H9 (cell line): ENCODE results near the gene TMEM115. TPM values are rescaled to one million over a fixed set of nuclear protein-coding genes. Genes with fewer than 3 reads are reported as not detected.

Experiments used
- DNase-seq: peaks from one replicate; pipeline ENCODE4 v3.0.0-alpha.2; 2017
- H2AFZ ChIP-seq: one replicate; pipeline ENCODE4 v1.6.1; 2013; ENCODE audit warnings: mild to moderate bottlenecking, low read length, control low read depth, moderate library complexity
- H2AK5ac ChIP-seq: 2 replicates; pipeline ENCODE4 v1.6.1; 2013; ENCODE audit warnings: low read length, control low read depth, mixed read lengths; ENCODE audit not compliant: insufficient read length
- H2BK120ac ChIP-seq: one replicate; pipeline ENCODE4 v1.6.1; 2013; ENCODE audit warnings: low read depth, mild to moderate bottlenecking, low read length, control low read depth, inconsistent platforms; ENCODE audit not compliant: poor library complexity, severe bottlenecking
- H2BK12ac ChIP-seq: 2 replicates; pipeline ENCODE4 v1.6.1; 2013; ENCODE audit warnings: low read length, control low read depth, mixed read lengths, low read depth; ENCODE audit not compliant: insufficient read length
- H2BK15ac ChIP-seq: 2 replicates; pipeline ENCODE4 v1.6.1; 2013; ENCODE audit warnings: low read depth, low read length, control low read depth
- H2BK20ac ChIP-seq: one replicate; pipeline ENCODE4 v1.6.1; 2013; ENCODE audit warnings: low read depth, mild to moderate bottlenecking, low read length, control low read depth, inconsistent platforms; ENCODE audit not compliant: poor library complexity, severe bottlenecking
- H2BK5ac ChIP-seq: 2 replicates; pipeline ENCODE4 v1.6.1; 2013; ENCODE audit warnings: low read length, control low read depth, mixed read lengths; ENCODE audit not compliant: insufficient read length
- H3K14ac ChIP-seq: 2 replicates; pipeline ENCODE4 v1.6.1; 2013; ENCODE audit warnings: low read length, control low read depth; ENCODE audit not compliant: insufficient read depth
- H3K18ac ChIP-seq: 2 replicates; pipeline ENCODE4 v1.6.1; 2013; ENCODE audit warnings: low read depth, mild to moderate bottlenecking, mixed read lengths, low read length, control low read depth; ENCODE audit not compliant: insufficient read length
- H3K23ac ChIP-seq: 2 replicates; pipeline ENCODE4 v1.6.1; 2013; ENCODE audit warnings: low read length, control low read depth, mixed read lengths, low read depth; ENCODE audit not compliant: insufficient read length
- H3K23me2 ChIP-seq: 2 replicates; pipeline ENCODE4 v1.6.1; 2013; ENCODE audit warnings: low read depth, mild to moderate bottlenecking, mixed read lengths, low read length, control low read depth; ENCODE audit not compliant: insufficient read length, poor library complexity, severe bottlenecking
- H3K27ac ChIP-seq: 2 replicates; pipeline ENCODE4 v1.5.1; 2013; ENCODE audit warnings: low read length, control low read depth, mixed read lengths, low read depth; ENCODE audit not compliant: insufficient read length
- H3K27me3 ChIP-seq: 2 replicates; pipeline ENCODE4 v1.6.1; 2013; ENCODE audit warnings: low read length, control low read depth, inconsistent platforms; ENCODE audit not compliant: insufficient read depth
- H3K4ac ChIP-seq: 2 replicates; pipeline ENCODE4 v1.6.1; 2013; ENCODE audit warnings: low read depth, mild to moderate bottlenecking, control low read depth, inconsistent platforms, low read length, moderate library complexity
- H3K4me1 ChIP-seq: 2 replicates; pipeline ENCODE4 v1.6.1; 2013; ENCODE audit warnings: low read length, control low read depth, inconsistent platforms; ENCODE audit not compliant: insufficient read depth
- H3K4me2 ChIP-seq: 2 replicates; pipeline ENCODE4 v1.6.1; 2013; ENCODE audit warnings: low read length, control low read depth, mixed read lengths; ENCODE audit not compliant: insufficient read length, insufficient read depth
- H3K56ac ChIP-seq: 2 replicates; pipeline ENCODE4 v1.6.1; 2013; ENCODE audit warnings: low read depth, mild to moderate bottlenecking, mixed read lengths, low read length, control low read depth; ENCODE audit not compliant: insufficient read length
- H3K79me1 ChIP-seq: 2 replicates; pipeline ENCODE4 v1.6.1; 2013; ENCODE audit warnings: low read depth, mild to moderate bottlenecking, moderate library complexity, low read length, control low read depth, inconsistent platforms; ENCODE audit not compliant: insufficient read depth, poor library complexity, severe bottlenecking
- H3K79me2 ChIP-seq: 2 replicates; pipeline ENCODE4 v1.6.1; 2013; ENCODE audit warnings: low read length, control low read depth, inconsistent platforms; ENCODE audit not compliant: insufficient read depth
- H3K9ac ChIP-seq: 2 replicates; pipeline ENCODE4 v1.6.1; 2013; ENCODE audit warnings: low read length, control low read depth, mixed read lengths; ENCODE audit not compliant: insufficient read length; ENCODE audit errors: extremely low read depth
- H3K9me3 ChIP-seq: one replicate; pipeline ENCODE4 v1.6.1; 2013; ENCODE audit warnings: low read depth, low read length, inconsistent platforms; ENCODE audit not compliant: control insufficient read depth
- H3T11ph ChIP-seq: one replicate; pipeline ENCODE4 v1.6.1; 2013; ENCODE audit warnings: mild to moderate bottlenecking, low read length, control low read depth, inconsistent platforms
- H4K20me1 ChIP-seq: one replicate; pipeline ENCODE4 v1.6.1; 2013; ENCODE audit not compliant: control insufficient read depth, insufficient read length, insufficient read depth
- H4K5ac ChIP-seq: 2 replicates; pipeline ENCODE4 v1.6.1; 2013; ENCODE audit warnings: low read depth, mild to moderate bottlenecking, mixed read lengths, low read length, control low read depth; ENCODE audit not compliant: insufficient read length
- H4K8ac ChIP-seq: replicated peaks from 2 replicates; pipeline ENCODE4 v1.6.1; 2013; ENCODE audit warnings: low read length, control low read depth, mixed read lengths, low read depth; ENCODE audit not compliant: insufficient read length
- H4K91ac ChIP-seq: 2 replicates; pipeline ENCODE4 v1.6.1; 2013; ENCODE audit warnings: low read depth, mild to moderate bottlenecking, moderate library complexity, mixed read lengths, low read length, control low read depth; ENCODE audit not compliant: insufficient read length
- H3K27ac Mint-ChIP-seq, 3 experiments: 2 replicates in 2 of 3; 3 replicates in 1 of 3; pipeline ENCODE4 v1.8.0; 2020 to 2021; ENCODE audit warnings: mixed read lengths in 3 of 3, mild to moderate bottlenecking in 1 of 3, moderate library complexity in 1 of 3
- H3K27me3 Mint-ChIP-seq: 2 replicates; pipeline ENCODE4 v1.8.0; 2021; ENCODE audit warnings: low read depth, mild to moderate bottlenecking, moderate library complexity, mixed read lengths
- H3K36me3 Mint-ChIP-seq, 3 experiments: 2 replicates in 2 of 3; 3 replicates in 1 of 3; pipeline ENCODE4 v1.8.0; 2020 to 2021; ENCODE audit warnings: low read depth in 3 of 3, mixed read lengths in 3 of 3; ENCODE audit not compliant: insufficient read depth in 1 of 3
- H3K4me1 Mint-ChIP-seq, 2 experiments: 2 replicates each; pipeline ENCODE4 v1.8.0; 2020; ENCODE audit warnings: mixed read lengths in 2 of 2
- H3K4me3 Mint-ChIP-seq, 2 experiments: 2 replicates in 1 of 2; 3 replicates in 1 of 2; pipeline ENCODE4 v1.8.0; 2020 to 2021; ENCODE audit warnings: mild to moderate bottlenecking in 2 of 2, mixed read lengths in 2 of 2, moderate library complexity in 1 of 2
- H3K9me3 Mint-ChIP-seq, 2 experiments: 2 replicates in 1 of 2; 3 replicates in 1 of 2; pipeline ENCODE4 v1.8.0; 2020; ENCODE audit warnings: mild to moderate bottlenecking in 2 of 2, mixed read lengths in 2 of 2, moderate library complexity in 1 of 2
- whole genome bisulfite sequencing: extraction: QIAGEN DNeasy Blood & Tissue Kit; methylation state at CpG from one replicate; pipeline ENCODE4 v1.1.7; 2013; ENCODE audit warnings: missing lambda C conversion rate, low lambda C conversion rate, mixed read lengths; ENCODE audit not compliant: insufficient read length; ENCODE audit errors: extremely low coverage; 5-methylcytosine and 5-hydroxymethylcytosine counted together
- total RNA-seq: library from RNA; stranded (reverse); gene quantifications from 2 replicates; pipeline ENCODE4 v1.2.1, GENCODE V29; 2021
- TF ChIP-seq, protein P1 (sequence below): fragments of 200-600 bp; sonication (generic); conservative IDR thresholded peaks from 3 replicates; pipeline ENCODE4 v1.8.0; 2021; ENCODE audit warnings: antibody characterized with exemption, mild to moderate bottlenecking

The TMEM115 gene
- total RNA-seq, 1 experiment from 2014 or later = 32.3 TPM

DNA sequence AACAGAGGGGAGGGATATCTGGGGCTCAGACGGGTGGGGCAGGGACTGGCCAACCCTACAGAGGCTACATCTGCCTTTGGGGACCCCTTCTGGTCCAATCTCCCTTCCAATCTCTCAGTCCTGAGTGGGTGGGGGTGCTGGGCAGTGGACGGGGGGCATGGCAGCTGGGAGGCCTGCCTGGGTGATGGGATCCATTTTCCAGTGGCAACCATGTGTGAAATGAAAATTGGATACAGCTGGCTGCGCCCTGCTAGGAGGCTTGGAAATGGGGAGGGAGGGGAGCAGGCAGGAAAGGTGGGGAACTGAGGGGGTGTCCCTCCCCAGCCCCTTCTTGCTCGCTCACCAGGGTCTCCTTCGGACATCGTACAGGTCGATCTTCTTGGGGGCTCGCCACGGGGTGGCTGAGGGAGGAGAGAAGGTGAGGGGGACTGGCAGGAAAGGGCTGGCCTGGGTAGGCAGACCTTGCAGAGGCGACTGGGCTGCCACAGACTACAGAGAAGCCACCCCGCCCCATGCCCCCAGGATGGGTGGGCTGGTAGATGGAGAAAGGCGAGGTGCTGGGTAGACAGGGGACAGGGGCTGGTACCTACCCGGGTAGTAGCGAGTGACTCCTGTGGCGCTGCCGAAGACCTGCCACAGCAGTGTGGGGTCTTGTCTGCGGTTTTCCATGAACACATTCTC is 21.2 kb upstream of the TMEM115 start:
- Histone ChIP-seq H3K18ac (no peak overlapping the region), H3K4me1 (no peaks in the 10 kb centered on the region), H3T11ph (no peak overlapping the region), H4K20me1 (no peaks in the 10 kb centered on the region), H3K4me2 (no peak overlapping the region), H3K9me3 (no peaks in the 10 kb centered on the region), H2BK15ac (no peak overlapping the region), H3K14ac (no peak overlapping the region; the same call in 1 of the 2 replicates), H2AK5ac (no peak overlapping the region), H3K27me3 (no peaks in the 10 kb centered on the region), H3K4ac (no peak overlapping the region), H3K27ac (no peak overlapping the region), H3K23ac (no peak overlapping the region), H2BK12ac (no peak overlapping the region), H3K79me1 (no peaks in the 10 kb centered on the region), H3K9ac (no peak overlapping the region), H3K23me2 (no peaks in the 10 kb centered on the region), H2BK5ac (no peak overlapping the region), H2BK20ac (no peak overlapping the region), H4K91ac (no peak overlapping the region), H3K56ac (no peak overlapping the region), H2BK120ac (no peak overlapping the region), H3K79me2 (no peaks in the 10 kb centered on the region), H2AFZ (no peak overlapping the region), H4K5ac (no peak overlapping the region), H4K8ac (no peak overlapping the region)
- H3K27me3 Mint-ChIP-seq = peaks cover 5% of the 10 kb centered on the region
- H3K36me3 Mint-ChIP-seq = peaks cover 0 to 4% (median 0%) of the 10 kb centered on the region in 3 experiments; a peak in 1 of 7 replicates
- H3K4me1 Mint-ChIP-seq = peaks cover 9 to 21% of the 10 kb centered on the region in 2 experiments; a peak in 3 of 4 replicates
- WGBS = no CpG with 5 or more reads among the region's 17 CpGs
- H3K27ac Mint-ChIP-seq = no peak overlapping the region; a peak in 1 of 7 replicates
- H3K4me3 Mint-ChIP-seq = no peak overlapping the region
- TF ChIP-seq, protein P1, sequence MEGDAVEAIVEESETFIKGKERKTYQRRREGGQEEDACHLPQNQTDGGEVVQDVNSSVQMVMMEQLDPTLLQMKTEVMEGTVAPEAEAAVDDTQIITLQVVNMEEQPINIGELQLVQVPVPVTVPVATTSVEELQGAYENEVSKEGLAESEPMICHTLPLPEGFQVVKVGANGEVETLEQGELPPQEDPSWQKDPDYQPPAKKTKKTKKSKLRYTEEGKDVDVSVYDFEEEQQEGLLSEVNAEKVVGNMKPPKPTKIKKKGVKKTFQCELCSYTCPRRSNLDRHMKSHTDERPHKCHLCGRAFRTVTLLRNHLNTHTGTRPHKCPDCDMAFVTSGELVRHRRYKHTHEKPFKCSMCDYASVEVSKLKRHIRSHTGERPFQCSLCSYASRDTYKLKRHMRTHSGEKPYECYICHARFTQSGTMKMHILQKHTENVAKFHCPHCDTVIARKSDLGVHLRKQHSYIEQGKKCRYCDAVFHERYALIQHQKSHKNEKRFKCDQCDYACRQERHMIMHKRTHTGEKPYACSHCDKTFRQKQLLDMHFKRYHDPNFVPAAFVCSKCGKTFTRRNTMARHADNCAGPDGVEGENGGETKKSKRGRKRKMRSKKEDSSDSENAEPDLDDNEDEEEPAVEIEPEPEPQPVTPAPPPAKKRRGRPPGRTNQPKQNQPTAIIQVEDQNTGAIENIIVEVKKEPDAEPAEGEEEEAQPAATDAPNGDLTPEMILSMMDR = no peak
- no peaks in the 10 kb centered on the region for H3K9me3 Mint-ChIP-seq
- DNase-seq = no peak
